BJ (cell line): ENCODE results near the gene DBT. TPM values are rescaled to one million over a fixed set of nuclear protein-coding genes. Genes with fewer than 3 reads are reported as not detected.
"Not testable (repeated sequence)": the region's sequence is repeated elsewhere in the genome, so short reads cannot be mapped to it uniquely, and the experiment has no call there.

Experiments
- CTCF ChIA-PET: fragments of 350-600 bp; formaldehyde crosslinking; extraction: SDS; loops from one replicate; lab custom pipeline; 2021; ENCODE audit warnings: antibody characterized with exemption, inconsistent platforms; lab: Yijun Ruan, JAX
- POLR2A ChIA-PET: fragments of 300-600 bp; sonication (Branson Sonifier 250); formaldehyde crosslinking; extraction: SDS; loops from one replicate; lab custom pipeline; 2021; ENCODE audit warnings: antibody characterized with exemption; lab: Charles Lee
- DNase-seq: peaks from one replicate; pipeline ENCODE4 v3.0.0-alpha.2; 2011; ENCODE audit warnings: low read depth
- H3K27me3 ChIP-seq: 2 replicates; pipeline ENCODE4 v1.6.0; 2011; ENCODE audit warnings: low read length; ENCODE audit not compliant: control insufficient read depth, insufficient read depth
- H3K36me3 ChIP-seq: 2 replicates; pipeline ENCODE4 v1.5.1; 2011; ENCODE audit warnings: low read length; ENCODE audit not compliant: control insufficient read depth, insufficient read depth
- H3K4me3 ChIP-seq: 2 replicates; pipeline ENCODE4 v1.5.1; 2011; ENCODE audit warnings: low read depth, mild to moderate bottlenecking, control low read depth, low read length
- CTCF ChIP-seq: IDR thresholded peaks from 2 replicates; pipeline ENCODE4 v1.5.1; 2011; ENCODE audit warnings: low read depth, mild to moderate bottlenecking, control low read depth, inconsistent platforms, low read length, moderate library complexity; ENCODE audit not compliant: insufficient read depth
- polyA plus RNA-seq: library from polyadenylated mRNA; depleted of rRNA; stranded (reverse); fragments of >200 nt; gene quantifications from 2 replicates; pipeline ENCODE4 v1.2.3, GENCODE V29; 2011

DBT gene
- polyA plus RNA-seq, 1 experiment: 3.5 TPM

- Histone ChIP-seq H3K27me3 (no peaks in the 10 kb centered on the region), H3K4me3 (no peak overlapping the region), H3K36me3 (peaks cover 1% of the 10 kb centered on the region; the same call in 1 of the 2 replicates)
- POLR2A ChIA-PET: interaction anchor here (0.6 kb wide), 1 partner anchor 30 kb away, joined by 6 read pairs; no protein-coding TSS in a partner anchor
- no peak for TF ChIP-seq CTCF
- DNase-seq: no peak
- CTCF ChIA-PET: interaction anchor here (1.0 kb wide), 1 partner anchor 47 kb away, joined by 3 read pairs; no protein-coding TSS in a partner anchor
Measured at GRCh38 chr1:100239961-100240360, 9.7 kb downstream of the DBT start.

GRCh38 chr1:100237091-100237490, 12.5 kb downstream of the DBT start:
- Histone ChIP-seq H3K4me3 (no peak overlapping the region), H3K36me3 (peaks cover 1% of the 10 kb centered on the region; the same call in 1 of the 2 replicates), H3K27me3 (no peaks in the 10 kb centered on the region)
- TF ChIP-seq CTCF: no peak
- CTCF ChIA-PET: interaction anchor here (0.5 kb wide), 1 partner anchor 324 kb away, joined by 3 read pairs; no protein-coding TSS in a partner anchor
- POLR2A ChIA-PET: no interaction called here
- no peak for DNase-seq

GRCh38 chr1:100234432-100234831, 15.2 kb downstream of the DBT start:
- no peak overlapping the region for H3K4me3 ChIP-seq
- H3K36me3 ChIP-seq: peaks cover 1% of the 10 kb centered on the region; the same call in 1 of the 2 replicates
- CTCF ChIA-PET: no interaction called here
- POLR2A ChIA-PET: no interaction called here
- no peak for DNase-seq
- no peak for TF ChIP-seq CTCF
- no peaks in the 10 kb centered on the region for H3K27me3 ChIP-seq

- POLR2A ChIA-PET, H3K27me3 ChIP-seq, H3K4me3 ChIP-seq, H3K36me3 ChIP-seq, DNase-seq: not testable (repeated sequence)
- CTCF ChIA-PET: interaction anchor here (0.6 kb wide), 1 partner anchor 16 kb away, joined by 4 read pairs; the partner anchor contains the start of gene DBT
Measured at GRCh38 chr1:100233566-100233965, 16.1 kb downstream of the DBT start.

DNA sequence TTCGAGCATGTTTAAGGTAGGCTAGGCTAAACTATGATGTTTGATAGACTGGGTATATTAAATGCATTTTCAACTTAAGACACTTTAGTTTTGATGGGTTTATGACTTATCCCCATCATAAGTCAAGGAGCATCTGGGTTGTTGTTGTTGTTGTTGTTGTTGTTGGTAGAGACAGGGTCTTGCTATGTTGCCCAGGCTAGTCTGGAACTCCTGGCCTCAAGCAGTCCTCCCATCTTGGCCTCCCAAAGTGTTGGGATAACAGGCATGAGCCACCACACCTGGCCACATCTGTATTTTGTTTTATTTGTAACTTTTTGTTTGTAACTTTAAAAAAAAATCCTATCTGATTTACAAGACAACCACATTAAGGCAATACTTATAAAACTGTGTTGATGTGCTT, 17.5 kb downstream of the DBT start:
- ChIA-PET CTCF (no interaction called here), POLR2A (no interaction called here)
- Histone ChIP-seq H3K4me3 (no peak overlapping the region), H3K36me3 (no peaks in the 10 kb centered on the region), H3K27me3 (no peaks in the 10 kb centered on the region)
- TF ChIP-seq CTCF: no peak
- DNase-seq: no peak

- POLR2A ChIA-PET: no interaction called here
- DNase-seq: no peak
- Histone ChIP-seq H3K4me3 (no peak overlapping the region), H3K27me3 (no peaks in the 10 kb centered on the region), H3K36me3 (no peaks in the 10 kb centered on the region)
- TF ChIP-seq CTCF: no peak
- CTCF ChIA-PET: no interaction called here
Measured at GRCh38 chr1:100231721-100232120, 17.9 kb downstream of the DBT start.
